ENCODE data around the gene SLC16A12.

SLC16A12 gene

DNA sequence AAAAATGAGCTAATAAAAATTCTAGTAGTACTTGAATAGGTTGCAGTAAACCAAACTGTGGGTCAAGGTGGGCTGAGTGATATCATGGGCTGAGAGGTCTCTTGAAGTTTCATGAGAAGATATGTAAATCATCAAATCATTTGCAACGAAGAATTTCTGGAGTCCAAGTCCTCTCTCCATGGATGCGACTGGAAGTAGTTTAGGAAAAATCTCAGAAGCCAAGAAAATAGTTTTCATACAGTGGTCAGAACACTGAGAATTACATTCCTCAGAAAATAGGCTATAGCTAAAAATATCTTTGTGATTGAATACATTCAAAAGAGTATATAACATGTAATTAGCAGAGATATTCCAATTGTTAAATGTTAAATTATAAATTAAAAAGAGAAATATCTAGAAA, 146.6 kb downstream of the SLC16A12 start:
- no peak for DNase-seq

DNA sequence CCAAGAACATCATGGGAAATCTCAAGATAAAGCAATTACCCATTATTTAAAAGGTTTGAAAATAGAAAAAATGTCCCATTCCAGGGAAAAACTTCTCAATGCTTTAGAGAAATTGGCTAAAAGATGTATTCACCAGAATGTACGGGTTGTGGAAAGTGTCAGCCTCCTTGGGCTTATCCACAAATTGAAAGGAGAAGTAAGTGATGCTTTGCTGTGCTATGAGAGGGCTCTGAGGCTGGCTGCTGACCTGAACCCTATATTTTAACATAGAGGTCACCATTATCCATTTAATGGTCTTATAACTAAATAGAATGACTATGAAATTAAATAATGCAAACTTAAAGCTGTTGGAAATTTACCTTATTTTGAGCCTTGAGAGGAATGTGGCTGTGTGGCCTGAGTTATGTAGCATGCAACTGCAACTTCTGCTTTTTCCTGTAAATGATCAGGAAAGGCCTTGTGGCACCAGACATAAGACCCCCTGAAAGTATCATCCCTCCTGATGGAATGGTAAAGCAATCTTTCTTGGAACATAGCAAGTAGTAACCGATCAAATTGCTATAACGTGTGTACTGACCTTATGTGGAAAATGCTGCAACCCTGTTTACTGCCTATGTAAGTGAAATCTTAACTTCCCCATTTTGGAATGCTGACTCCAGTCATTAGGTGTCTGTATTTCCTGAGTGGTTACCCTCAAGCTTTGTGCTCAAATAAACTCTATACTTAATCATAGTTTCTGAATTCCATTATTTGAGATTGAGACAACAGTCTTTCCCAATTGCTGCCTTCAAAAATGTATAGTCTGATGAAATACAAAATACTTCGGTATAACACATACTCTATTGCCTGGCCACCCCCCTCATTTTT, 150.7 kb downstream of the SLC16A12 start:
- peak; percentile 54 for DNase-seq

DNA sequence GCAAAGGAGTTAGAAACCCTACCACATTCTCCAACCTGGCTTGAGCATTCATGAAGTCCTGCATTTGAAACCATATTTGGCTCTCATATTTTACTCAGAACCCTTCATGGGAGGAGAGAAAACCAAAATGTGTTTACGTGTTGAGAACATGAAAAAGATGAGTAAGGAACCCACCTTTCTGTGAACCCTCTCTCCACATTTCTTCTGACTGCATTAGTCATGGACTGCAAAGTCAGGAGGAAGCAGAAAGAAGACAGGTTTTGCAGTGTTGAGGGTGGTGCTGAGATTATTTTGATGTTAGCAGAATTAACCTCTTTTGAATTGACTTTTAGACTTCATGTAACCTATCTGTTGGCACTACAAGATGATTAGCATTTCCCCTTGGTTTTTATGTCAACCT, 152.6 kb downstream of the SLC16A12 start:
- DNase-seq, result no peak
